ENCODE results near the gene IFITM5.

The IFITM5 gene

GRCh38 chr11:252666-253065, 46.7 kb downstream of the IFITM5 start:
- no peak overlapping the region for H3K4me3 ChIP-seq (ENCODE audit: low read depth, low read length)
- peaks cover 51% of the 10 kb centered on the region for H3K36me3 ChIP-seq (replicated peaks)
- in situ Hi-C loops (cut with HindIII; ENCODE audit: low pct_ligation_motif_present, low sequenced_read_pairs): no loop called here
- H3K27ac ChIP-seq: no peak overlapping the region
- DNase-seq: no peak
- no peak for TF ChIP-seq CTCF (IDR thresholded peaks at IDR 0.05; ENCODE audit: low read depth, low read length, missing control alignments)
- no peaks in the 10 kb centered on the region for H3K27me3 ChIP-seq (replicated peaks)

- Histone ChIP-seq H3K27ac (no peak overlapping the region), H3K36me3 (replicated peaks) (peaks cover 56% of the 10 kb centered on the region), H3K27me3 (replicated peaks) (no peaks in the 10 kb centered on the region), H3K4me3 (ENCODE audit: low read depth, low read length) (no peak overlapping the region)
- DNase-seq: no peak
- no peak for TF ChIP-seq CTCF (IDR thresholded peaks at IDR 0.05; ENCODE audit: low read depth, low read length, missing control alignments)
- in situ Hi-C loops (cut with HindIII; ENCODE audit: low pct_ligation_motif_present, low sequenced_read_pairs): no loop called here
These were observed 47.8 kb downstream of the IFITM5 start for GRCh38 chr11:251550-251949.

GRCh38 chr11:250740-251299, 48.5 kb downstream of the IFITM5 start:
- DNase-seq: peak; percentile 60
- peaks cover 61% of the 10 kb centered on the region for H3K36me3 ChIP-seq (replicated peaks)
- no peaks in the 10 kb centered on the region for H3K27me3 ChIP-seq (replicated peaks)
- H3K27ac ChIP-seq: no peak overlapping the region
- no peak overlapping the region for H3K4me3 ChIP-seq (ENCODE audit: low read depth, low read length)
- peak; percentile 80 for TF ChIP-seq CTCF (IDR thresholded peaks at IDR 0.05; ENCODE audit: low read depth, low read length, missing control alignments)
- in situ Hi-C loops (cut with HindIII; ENCODE audit: low pct_ligation_motif_present, low sequenced_read_pairs): no loop called here

- Histone ChIP-seq H3K27ac (no peak overlapping the region), H3K4me3 (ENCODE audit: low read depth, low read length) (no peak overlapping the region), H3K36me3 (replicated peaks) (peaks cover 65% of the 10 kb centered on the region), H3K27me3 (replicated peaks) (no peaks in the 10 kb centered on the region)
- DNase-seq: no peak
- TF ChIP-seq CTCF (IDR thresholded peaks at IDR 0.05; ENCODE audit: low read depth, low read length, missing control alignments): no peak
- in situ Hi-C loops (cut with HindIII; ENCODE audit: low pct_ligation_motif_present, low sequenced_read_pairs): no loop called here
These were observed 49.1 kb downstream of the IFITM5 start for GRCh38 chr11:250274-250673.

GRCh38 chr11:249062-249461, 50.3 kb downstream of the IFITM5 start:
- H3K36me3 ChIP-seq (replicated peaks): peaks cover 71% of the 10 kb centered on the region
- H3K27me3 ChIP-seq (replicated peaks): no peaks in the 10 kb centered on the region
- in situ Hi-C loops (cut with HindIII; ENCODE audit: low pct_ligation_motif_present, low sequenced_read_pairs): no loop called here

More at GRCh38 chr11:249062-249461, 50.3 kb downstream of the IFITM5 start:
- TF ChIP-seq CTCF (IDR thresholded peaks at IDR 0.05; ENCODE audit: low read depth, low read length, missing control alignments): no peak
- DNase-seq: no peak
- H3K27ac ChIP-seq: no peak overlapping the region
- no peak overlapping the region for H3K4me3 ChIP-seq (ENCODE audit: low read depth, low read length)
